Breast epithelium (tissue), 3 donors: ENCODE data around the gene PNPO.

Source experiments
- CTCF ChIP-seq, 3 donors: fragments of 450-650 bp; IDR thresholded peaks; one replicate each; pipeline ENCODE4 v1.5.1; 2016 to 2017; ENCODE audit warnings: antibody characterized with exemption in 3 of 3, mild to moderate bottlenecking in 3 of 3, moderate library complexity in 3 of 3
- POLR2A ChIP-seq: fragments of 450-650 bp; IDR thresholded peaks from one replicate; pipeline ENCODE4 v1.6.1; 2016; ENCODE audit warnings: antibody characterized with exemption, mild to moderate bottlenecking, moderate library complexity

- TF ChIP-seq POLR2A (no peak), CTCF (IDR thresholded peaks at IDR 0.05) (no peak)
Measured at GRCh38 chr17:47945529-47946508, 4.4 kb downstream of the PNPO start.
